Fibroblast of mammary gland (primary cell): Measurements from ENCODE around the gene CEACAM16.

Experiments used
- DNase-seq: peaks from one replicate; pipeline ENCODE4 v3.0.0-alpha.2; 2010; ENCODE audit warnings: low read depth
- H3K4me3 ChIP-seq: 2 replicates; pipeline ENCODE4 v1.5.1; 2011; ENCODE audit warnings: low read depth, mild to moderate bottlenecking, low read length, moderate library complexity; ENCODE audit not compliant: control insufficient read depth
- CTCF ChIP-seq: conservative IDR thresholded peaks from 2 replicates; pipeline ENCODE4 v1.5.1; 2011; ENCODE audit warnings: low read depth, low read length, inconsistent platforms; ENCODE audit not compliant: control insufficient read depth, insufficient read depth

The CEACAM16 gene

DNA sequence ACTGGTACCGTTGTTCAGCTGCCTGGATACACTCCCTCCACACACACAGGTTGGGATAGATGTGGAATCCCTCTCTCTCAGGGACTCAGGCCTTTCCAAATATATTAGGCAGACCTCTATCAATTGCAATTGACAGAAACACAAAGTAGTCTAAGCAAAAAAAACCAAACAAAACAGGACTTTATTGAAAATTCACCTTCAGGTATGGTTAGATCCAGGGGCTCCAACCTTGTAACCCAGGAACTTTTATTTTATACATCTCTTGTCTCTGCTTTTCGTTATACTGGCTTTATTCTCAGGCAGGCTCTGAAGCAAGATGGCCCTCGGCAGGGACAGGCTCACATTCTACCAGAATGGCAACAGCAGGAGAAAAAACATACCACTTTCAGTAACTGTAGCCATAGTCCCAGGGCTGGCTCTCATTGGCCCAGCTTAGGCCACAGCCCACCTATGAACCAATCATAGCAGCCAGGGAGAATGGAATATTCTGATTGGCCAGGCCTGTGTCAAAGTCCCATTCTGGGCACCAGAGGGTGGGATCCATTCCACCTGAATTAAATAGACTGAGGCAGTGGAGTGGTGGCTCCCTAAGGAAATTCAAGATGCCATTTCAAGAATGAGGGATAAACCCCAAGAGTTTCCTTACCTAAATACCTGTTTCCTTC lies 40.8 kb upstream of the CEACAM16 start:
- DNase-seq, result no peak
- TF ChIP-seq CTCF, result no peak

DNA sequence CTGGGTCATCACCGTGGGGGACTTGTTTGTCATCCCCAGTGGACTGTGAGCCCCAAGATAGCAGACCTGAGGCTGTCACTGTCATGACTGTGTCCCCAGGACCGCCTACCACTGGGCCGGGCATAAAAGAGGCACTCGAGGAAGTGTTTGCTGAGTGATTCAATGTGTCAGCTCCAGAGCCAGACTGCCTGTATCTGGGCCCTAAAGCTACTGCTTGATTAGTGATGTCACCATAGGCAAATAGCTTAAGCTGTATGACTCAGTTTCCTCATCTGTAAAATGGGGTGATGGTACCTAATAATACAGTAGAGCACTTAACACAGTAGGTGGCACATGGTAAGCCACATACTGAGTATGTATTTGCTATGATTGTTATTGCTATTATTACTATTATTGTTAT lies 38.9 kb upstream of the CEACAM16 start:
- no peak overlapping the region for H3K4me3 ChIP-seq
- no peak for DNase-seq
- TF ChIP-seq CTCF, result no peak

More for the DNA sequence above, 40.8 kb upstream of the CEACAM16 start:
- H3K4me3 ChIP-seq, result no peak overlapping the region

- DNase-seq, result no peak
- TF ChIP-seq CTCF, result no peak
- H3K4me3 ChIP-seq, result no peak overlapping the region
These were observed 37.7 kb upstream of the CEACAM16 start for GRCh38 chr19:44661205-44661604.

- no peak overlapping the region for H3K4me3 ChIP-seq
- no peak for DNase-seq
- no peak for TF ChIP-seq CTCF
These were observed 37.0 kb upstream of the CEACAM16 start for GRCh38 chr19:44661904-44662303.

DNA sequence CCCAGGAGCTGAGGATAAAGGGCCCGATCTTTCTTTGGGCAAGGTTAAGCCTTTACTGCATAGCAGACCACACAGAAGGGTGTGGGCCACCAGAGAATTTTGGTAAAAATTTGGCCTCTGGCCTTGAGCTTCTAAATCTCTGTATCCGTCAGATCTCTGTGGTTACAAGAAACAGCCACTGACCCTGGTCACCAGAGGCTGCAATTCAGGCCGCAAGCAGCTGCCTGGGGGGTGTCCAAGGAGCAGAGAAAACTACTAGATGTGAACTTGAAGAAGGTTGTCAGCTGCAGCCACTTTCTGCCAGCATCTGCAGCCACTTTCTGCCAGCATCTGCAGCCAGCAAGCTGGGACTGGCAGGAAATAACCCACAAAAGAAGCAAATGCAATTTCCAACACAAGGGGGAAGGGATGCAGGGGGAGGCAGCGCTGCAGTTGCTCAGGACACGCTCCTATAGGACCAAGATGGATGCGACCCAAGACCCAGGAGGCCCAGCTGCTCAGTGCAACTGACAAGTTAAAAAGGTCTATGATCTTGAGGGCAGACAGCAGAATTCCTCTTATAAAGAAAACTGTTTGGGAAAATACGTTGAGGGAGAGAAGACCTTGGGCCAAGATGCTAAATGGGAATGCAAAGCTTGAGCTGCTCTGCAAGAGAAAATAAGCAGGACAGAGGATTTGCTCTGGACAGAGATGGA lies 36.1 kb upstream of the CEACAM16 start:
- no peak overlapping the region for H3K4me3 ChIP-seq
- peak; percentile 27 for DNase-seq
- TF ChIP-seq CTCF, result no peak

DNA sequence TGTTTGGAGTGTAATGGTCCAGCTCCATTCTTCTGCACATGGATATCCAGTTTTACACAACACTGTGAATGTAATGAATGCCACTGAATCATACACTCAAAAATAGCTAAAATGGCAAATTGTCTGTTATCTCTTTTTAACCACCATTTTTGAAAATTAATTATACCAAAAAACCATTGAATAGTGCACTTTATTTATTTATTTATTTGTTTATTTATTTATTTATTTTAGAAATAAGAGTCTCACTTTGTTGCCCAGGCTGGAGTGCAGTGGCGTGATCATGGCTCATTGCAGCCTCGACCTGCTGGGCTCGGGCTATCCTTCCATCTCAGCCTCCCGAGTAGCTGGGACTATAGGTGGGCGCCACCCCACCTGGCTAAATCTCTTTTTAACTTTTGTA lies 35.0 kb upstream of the CEACAM16 start:
- DNase-seq, result no peak
- TF ChIP-seq CTCF, result no peak
- no peak overlapping the region for H3K4me3 ChIP-seq

DNA sequence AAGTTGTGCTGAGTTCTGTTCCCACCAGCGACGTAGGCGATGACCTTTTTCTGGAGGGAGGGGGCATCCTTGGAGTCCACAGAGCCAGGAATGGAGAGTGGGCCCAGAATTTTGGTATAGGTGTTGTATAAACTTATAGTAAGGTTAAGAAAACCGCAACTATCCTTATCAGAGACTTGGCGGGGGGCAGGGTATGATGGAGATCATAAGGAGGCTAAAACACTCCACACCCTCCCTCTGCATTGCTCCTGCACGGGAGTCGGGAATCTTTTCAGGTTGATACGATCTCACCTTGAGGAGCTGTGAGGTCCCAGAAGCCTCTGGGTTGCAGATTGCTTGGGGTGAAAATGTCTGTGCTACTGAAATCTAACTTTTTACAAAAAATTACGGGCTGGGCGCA lies 34.0 kb upstream of the CEACAM16 start:
- H3K4me3 ChIP-seq, result no peak overlapping the region
- no peak for TF ChIP-seq CTCF
- DNase-seq, result no peak
